AG08395 (cell line): Measurements from ENCODE around the gene ALKBH1.
"Not testable (repeated sequence)": the region's sequence is repeated elsewhere in the genome, so short reads cannot be mapped to it uniquely, and the experiment has no call there.

Experiments used
- DNase-seq: peaks from one replicate; pipeline ENCODE4 v3.0.0; 2012; ENCODE audit warnings: mixed read lengths, low spot score

ALKBH1 gene

GRCh38 chr14:77707724-77708408 lies at the start of gene ALKBH1, which contains the start of gene SLIRP:
ALKBH1 (minus strand) TSS chr14:77708023; CDS start chr14:77708004, 19 bp downstream.
SLIRP (plus strand) TSS chr14:77708103; CDS start chr14:77708112, 9 bp downstream.
- DNase-seq, result peak; percentile 95

- no peak for DNase-seq
Measured at GRCh38 chr14:77752799-77753516, 45.1 kb upstream of the ALKBH1 start.

- no peak for DNase-seq
Measured at GRCh38 chr14:77752266-77752665, 44.4 kb upstream of the ALKBH1 start.

- DNase-seq, result not testable (repeated sequence)
Measured at GRCh38 chr14:77747425-77747824, 39.6 kb upstream of the ALKBH1 start.

- DNase-seq, result no peak
Measured at GRCh38 chr14:77746064-77746702, 38.4 kb upstream of the ALKBH1 start.

GRCh38 chr14:77741438-77741837 lies 33.6 kb upstream of the ALKBH1 start:
- no peak for DNase-seq

GRCh38 chr14:77738559-77739250 lies 30.9 kb upstream of the ALKBH1 start:
- peak; percentile 7 for DNase-seq

- peak; percentile 20 for DNase-seq
Measured at GRCh38 chr14:77730976-77731497, 23.2 kb upstream of the ALKBH1 start.

- DNase-seq, result no peak
Measured at GRCh38 chr14:77722301-77722700, 14.5 kb upstream of the ALKBH1 start.

- DNase-seq, result no peak
Measured at GRCh38 chr14:77721437-77721836, 13.6 kb upstream of the ALKBH1 start.

- DNase-seq, result no peak
Measured at GRCh38 chr14:77717608-77718305, 9.9 kb upstream of the ALKBH1 start.

GRCh38 chr14:77714926-77715325 lies 7.1 kb upstream of the ALKBH1 start:
- DNase-seq, result no peak

- DNase-seq, result no peak
Measured at GRCh38 chr14:77710364-77710763, 2.5 kb upstream of the ALKBH1 start.

GRCh38 chr14:77709412-77709811 lies 1.6 kb upstream of the ALKBH1 start:
- DNase-seq, result no peak

- DNase-seq, result no peak
Measured at GRCh38 chr14:77708749-77709148, 926 bp upstream of the ALKBH1 start.

GRCh38 chr14:77707355-77707723 lies 484 bp downstream of the ALKBH1 start:
- DNase-seq, result peak; percentile 59

GRCh38 chr14:77691259-77691658 lies 16.6 kb downstream of the ALKBH1 start:
- DNase-seq, result no peak

- DNase-seq, result peak; percentile 20
Measured at GRCh38 chr14:77682158-77682553, 25.7 kb downstream of the ALKBH1 start.

- DNase-seq, result no peak
Measured at GRCh38 chr14:77681196-77682157, 26.3 kb downstream of the ALKBH1 start.

- DNase-seq, result no peak
Measured at GRCh38 chr14:77674931-77675330, 32.9 kb downstream of the ALKBH1 start.
